Stimulated activated naive CD8-positive, alpha-beta T cell treated with anti-CD3 and anti-CD28 coated beads, Interleukin-15, amount 100 ng/mL, for 72 hours (primary cell): ENCODE results near the gene ENOX1.
"Not testable (repeated sequence)": the region's sequence is repeated elsewhere in the genome, so short reads cannot be mapped to it uniquely, and the experiment has no call there.

Source experiments
- ATAC-seq: fragments of 150-1000 bp; cut with Tn5 transposase; 2 replicates; pipeline ENCODE4 v1.10.0; 2021; ENCODE audit warnings: mild to moderate bottlenecking, moderate library complexity
- DNase-seq, 2 donors: peaks; one replicate each; pipeline ENCODE4 v3.0.0; 2021 to 2022
- H3K27ac Mint-ChIP-seq, 2 donors: one replicate each; pipeline ENCODE4 v1.8.0; 2022; ENCODE audit warnings: mild to moderate bottlenecking in 2 of 2, mixed read lengths in 2 of 2, moderate library complexity in 2 of 2
- H3K27me3 Mint-ChIP-seq: one replicate; pipeline ENCODE4 v1.8.0; 2022; ENCODE audit warnings: mixed read lengths
- H3K4me1 Mint-ChIP-seq: one replicate; pipeline ENCODE4 v1.8.0; 2022; ENCODE audit warnings: mild to moderate bottlenecking, mixed read lengths
- H3K4me3 Mint-ChIP-seq, 2 donors: one replicate each; pipeline ENCODE4 v1.8.0; 2022; ENCODE audit warnings: mild to moderate bottlenecking in 2 of 2, mixed read lengths in 2 of 2, moderate library complexity in 1 of 2
- H3K9me3 Mint-ChIP-seq, 2 donors: one replicate each; pipeline ENCODE4 v1.8.0; 2022; ENCODE audit warnings: mixed read lengths in 2 of 2

The ENOX1 gene

GRCh38 chr13:43170506-43170905 is 616.3 kb downstream of the ENOX1 start:
- ATAC-seq = no peak
- DNase-seq = no peak
- H3K27ac Mint-ChIP-seq = no peak overlapping the region
- H3K4me1 Mint-ChIP-seq = no peaks in the 10 kb centered on the region
- H3K9me3 Mint-ChIP-seq = peaks cover 0 to 4% of the 10 kb centered on the region in 2 donors
- H3K4me3 Mint-ChIP-seq = no peak overlapping the region
- no peaks in the 10 kb centered on the region for H3K27me3 Mint-ChIP-seq

DNA sequence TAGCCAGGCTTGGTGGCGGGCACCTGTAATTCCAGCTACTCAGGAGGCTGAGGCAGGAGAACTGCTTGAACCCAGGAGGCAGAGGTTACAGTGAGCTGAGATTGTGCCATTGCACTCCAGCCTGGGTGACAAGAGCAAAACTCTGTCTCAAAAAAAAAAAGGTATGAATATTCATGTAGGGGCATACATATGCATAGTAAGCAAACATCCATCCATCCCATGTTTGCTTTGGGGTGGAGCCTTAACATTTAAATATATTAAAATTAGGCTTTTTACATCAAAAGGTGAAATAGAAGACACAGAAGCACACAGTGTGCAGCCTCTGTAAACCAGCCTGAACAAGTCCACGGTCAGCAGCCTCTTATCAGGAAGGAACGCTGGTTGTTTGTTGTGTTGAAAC is 618.3 kb downstream of the ENOX1 start:
- not testable (repeated sequence) for H3K4me1 Mint-ChIP-seq, DNase-seq, H3K27ac Mint-ChIP-seq, H3K9me3 Mint-ChIP-seq, H3K27me3 Mint-ChIP-seq, ATAC-seq, H3K4me3 Mint-ChIP-seq

DNA sequence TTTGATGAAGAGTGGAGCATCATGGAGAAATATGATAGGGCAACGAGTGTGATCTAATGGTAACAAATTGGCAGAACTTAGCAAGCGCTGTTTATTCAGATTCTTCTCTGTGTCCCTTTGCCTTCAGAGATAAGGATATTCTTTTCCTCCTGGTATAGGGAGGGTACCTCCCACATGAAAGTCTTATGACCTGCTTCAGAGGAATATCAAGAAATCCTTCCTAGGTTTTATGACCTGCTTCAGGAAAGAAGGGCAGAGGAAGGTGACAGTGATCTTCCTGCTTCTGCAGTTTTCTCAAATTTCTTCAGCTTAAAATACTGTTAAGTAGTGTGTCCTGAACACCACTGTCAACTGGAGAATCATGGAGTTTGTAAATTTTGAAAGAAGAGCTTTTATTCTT is 619.0 kb downstream of the ENOX1 start:
- ATAC-seq (no peak), DNase-seq (no peak)
- H3K4me3 Mint-ChIP-seq = no peak overlapping the region
- no peaks in the 10 kb centered on the region for H3K27me3 Mint-ChIP-seq
- no peaks in the 10 kb centered on the region for H3K4me1 Mint-ChIP-seq
- peaks cover 0 to 6% of the 10 kb centered on the region in 2 donors for H3K9me3 Mint-ChIP-seq
- peak overlapping the region in 1 of 2 donors; percentile 12 for H3K27ac Mint-ChIP-seq

GRCh38 chr13:43166644-43167457 is 619.9 kb downstream of the ENOX1 start:
- Mint-ChIP-seq H3K4me1 (no peaks in the 10 kb centered on the region), H3K9me3 (peaks cover 0 to 6% of the 10 kb centered on the region in 2 donors), H3K27ac (no peak overlapping the region), H3K27me3 (no peaks in the 10 kb centered on the region), H3K4me3 (no peak overlapping the region)
- ATAC-seq (no peak), DNase-seq (no peak)
